ENCODE results near the gene CXCR1. TPM values are rescaled to one million over a fixed set of nuclear protein-coding genes. Genes with fewer than 3 reads are reported as not detected.

The CXCR1 gene
- polyA plus RNA-seq, 1 donor (not counting 4 experiments of a cell fraction or from before 2014, with no cell fraction given) = 14.5 TPM

GRCh38 chr2:218194880-218195279 is 28.1 kb upstream of the CXCR1 start:
- Histone ChIP-seq H3K9me3 (ENCODE audit: control insufficient read depth, low read depth, low read length) (no peaks in the 10 kb centered on the region), H4K20me1 (ENCODE audit: control insufficient read depth, extremely low read depth, insufficient read depth, low read length) (no peaks in the 10 kb centered on the region), H3K9me1 (ENCODE audit: control insufficient read depth, extremely low read depth, insufficient read depth, low read length) (no peaks in the 10 kb centered on the region), H3K9ac (ENCODE audit: control insufficient read depth, extremely low read depth, insufficient read depth, low read length) (no peak overlapping the region), H3K27me3 (ENCODE audit: control insufficient read depth, extremely low read depth, insufficient read depth, low read length) (peaks cover 7% of the 10 kb centered on the region), H3K4me3 (ENCODE audit: control insufficient read depth in 2 of 3, extremely low read depth in 1 of 3, insufficient read depth in 2 of 3, low read depth in 1 of 3, low read length in 3 of 3) (no peak overlapping the region), H3K4me1 (ENCODE audit: control insufficient read depth, extremely low read depth, insufficient read depth, low read length) (no peaks in the 10 kb centered on the region), H3K79me2 (ENCODE audit: control insufficient read depth, insufficient read depth, low read length) (no peaks in the 10 kb centered on the region), H3K4me2 (ENCODE audit: control insufficient read depth, extremely low read depth, insufficient read depth, low read depth, low read length) (no peak overlapping the region), H3K36me3 (ENCODE audit: control insufficient read depth in 2 of 2, extremely low read depth in 1 of 2, insufficient read depth in 2 of 2, low read length in 2 of 2) (no peaks in the 10 kb centered on the region), H2AFZ (ENCODE audit: control insufficient read depth, low read length) (no peak overlapping the region), H3K27ac (ENCODE audit: control insufficient read depth, insufficient read depth, low read length) (no peak overlapping the region)
- dilution Hi-C loops (cut with MboI; ENCODE audit: extremely low pct_ligation_motif_present, low sequenced_read_pairs) = no loop called here
- DNase-seq (ENCODE audit: low read depth, low spot score) (no peak), FAIRE-seq (no peak)
- TF ChIP-seq EZH2 (IDR thresholded peaks at IDR 0.05; ENCODE audit: low read length) = no peak
- TF ChIP-seq, protein P1, sequence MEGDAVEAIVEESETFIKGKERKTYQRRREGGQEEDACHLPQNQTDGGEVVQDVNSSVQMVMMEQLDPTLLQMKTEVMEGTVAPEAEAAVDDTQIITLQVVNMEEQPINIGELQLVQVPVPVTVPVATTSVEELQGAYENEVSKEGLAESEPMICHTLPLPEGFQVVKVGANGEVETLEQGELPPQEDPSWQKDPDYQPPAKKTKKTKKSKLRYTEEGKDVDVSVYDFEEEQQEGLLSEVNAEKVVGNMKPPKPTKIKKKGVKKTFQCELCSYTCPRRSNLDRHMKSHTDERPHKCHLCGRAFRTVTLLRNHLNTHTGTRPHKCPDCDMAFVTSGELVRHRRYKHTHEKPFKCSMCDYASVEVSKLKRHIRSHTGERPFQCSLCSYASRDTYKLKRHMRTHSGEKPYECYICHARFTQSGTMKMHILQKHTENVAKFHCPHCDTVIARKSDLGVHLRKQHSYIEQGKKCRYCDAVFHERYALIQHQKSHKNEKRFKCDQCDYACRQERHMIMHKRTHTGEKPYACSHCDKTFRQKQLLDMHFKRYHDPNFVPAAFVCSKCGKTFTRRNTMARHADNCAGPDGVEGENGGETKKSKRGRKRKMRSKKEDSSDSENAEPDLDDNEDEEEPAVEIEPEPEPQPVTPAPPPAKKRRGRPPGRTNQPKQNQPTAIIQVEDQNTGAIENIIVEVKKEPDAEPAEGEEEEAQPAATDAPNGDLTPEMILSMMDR (optimal IDR thresholded peaks at IDR 0.05 in 1 of 3, IDR thresholded peaks at IDR 0.05 in 1 of 3, conservative IDR thresholded peaks at IDR 0.05 in 1 of 3; ENCODE audit: extremely low read depth in 1 of 3, insufficient read depth in 2 of 3, low read length in 3 of 3) = no peak

DNA sequence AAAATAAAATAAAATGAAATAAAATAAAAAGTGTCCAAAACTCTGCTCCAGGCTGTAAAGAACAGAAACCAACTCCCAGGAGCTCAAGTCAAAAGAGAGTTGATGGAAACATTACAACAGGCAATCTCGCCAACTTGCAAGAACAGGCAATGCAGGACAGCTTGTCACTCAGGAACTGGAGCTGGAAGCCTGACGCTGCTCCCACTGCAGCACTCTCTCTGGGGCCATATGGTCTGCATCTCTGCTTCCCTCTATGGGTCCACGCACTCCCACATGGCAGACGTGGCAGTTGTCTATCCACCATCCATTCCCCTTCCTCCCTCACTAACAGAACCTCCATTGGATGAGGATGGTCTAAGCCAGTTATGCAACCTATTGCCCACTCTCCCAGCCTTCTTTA is 26.9 kb upstream of the CXCR1 start:
- no peaks in the 10 kb centered on the region for H3K9me1 ChIP-seq (ENCODE audit: control insufficient read depth, extremely low read depth, insufficient read depth, low read length)
- FAIRE-seq (no peak), DNase-seq (ENCODE audit: low read depth, low spot score) (no peak)
- no peak overlapping the region for H3K27ac ChIP-seq (ENCODE audit: control insufficient read depth, insufficient read depth, low read length)
- no peak overlapping the region for H3K9ac ChIP-seq (ENCODE audit: control insufficient read depth, extremely low read depth, insufficient read depth, low read length)
- H3K9me3 ChIP-seq (ENCODE audit: control insufficient read depth, low read depth, low read length) = no peaks in the 10 kb centered on the region
- H3K4me1 ChIP-seq (ENCODE audit: control insufficient read depth, extremely low read depth, insufficient read depth, low read length) = no peaks in the 10 kb centered on the region
- TF ChIP-seq, protein P1 (optimal IDR thresholded peaks at IDR 0.05 in 1 of 3, IDR thresholded peaks at IDR 0.05 in 1 of 3, conservative IDR thresholded peaks at IDR 0.05 in 1 of 3; ENCODE audit: extremely low read depth in 1 of 3, insufficient read depth in 2 of 3, low read length in 3 of 3) = no peak
- no peak for TF ChIP-seq EZH2 (IDR thresholded peaks at IDR 0.05; ENCODE audit: low read length)
- H3K4me2 ChIP-seq (ENCODE audit: control insufficient read depth, extremely low read depth, insufficient read depth, low read depth, low read length) = no peak overlapping the region
- no peak overlapping the region for H3K4me3 ChIP-seq (ENCODE audit: control insufficient read depth in 2 of 3, extremely low read depth in 1 of 3, insufficient read depth in 2 of 3, low read depth in 1 of 3, low read length in 3 of 3)
- no peaks in the 10 kb centered on the region for H4K20me1 ChIP-seq (ENCODE audit: control insufficient read depth, extremely low read depth, insufficient read depth, low read length)
- dilution Hi-C loops (cut with MboI; ENCODE audit: extremely low pct_ligation_motif_present, low sequenced_read_pairs) = no loop called here
- no peaks in the 10 kb centered on the region for H3K79me2 ChIP-seq (ENCODE audit: control insufficient read depth, insufficient read depth, low read length)
- H2AFZ ChIP-seq (ENCODE audit: control insufficient read depth, low read length) = no peak overlapping the region
- peaks cover 2% of the 10 kb centered on the region for H3K27me3 ChIP-seq (ENCODE audit: control insufficient read depth, extremely low read depth, insufficient read depth, low read length)
- H3K36me3 ChIP-seq (ENCODE audit: control insufficient read depth in 2 of 2, extremely low read depth in 1 of 2, insufficient read depth in 2 of 2, low read length in 2 of 2) = no peaks in the 10 kb centered on the region

Data from keratinocyte (primary cell).